K562 (cell line): ENCODE results near the gene NEURL1. TPM values are rescaled to one million over a fixed set of nuclear protein-coding genes. Genes with fewer than 3 reads are reported as not detected.
A peak's percentile ranks its signal among the peaks of the same experiment; 100 is the strongest.

Source experiments
- ATAC-seq: fragments of 200-7000 bp; cut with Tn5 transposase; 3 replicates; pipeline ENCODE4 v1.9.1; 2020; ENCODE audit warnings: moderate library complexity
- BruUV-seq: library from RNA; stranded (reverse); fragments of 400-500 nt; replicated peaks from 2 replicates; lab custom pipeline; 2021; lab: Mats Ljungman, UMichigan
- CTCF ChIA-PET: fragments of 300-600 bp; formaldehyde crosslinking; extraction: SDS; loops from one replicate; lab custom pipeline; 2021; ENCODE audit warnings: low intra/inter-chr PET ratio; lab: Yijun Ruan, JAX
- POLR2A ChIA-PET: fragments of 300-600, 350-650 bp; sonication (Branson Sonifier 250); formaldehyde crosslinking; extraction: SDS; loops from one replicate; lab custom pipeline; 2021; ENCODE audit warnings: antibody characterized with exemption, inconsistent platforms; lab: Yijun Ruan, JAX
- DNase-seq, 4 experiments: peaks; one replicate each; pipeline versions ENCODE4 v3.0.0 to v3.0.0-alpha.2; 2011 to 2018; ENCODE audit warnings: low spot score in 3 of 4, mixed read lengths in 3 of 4; ENCODE audit errors: extremely low read depth in 1 of 4
- FAIRE-seq: peaks from 2 replicates; lab custom pipeline; 2011; peaks lifted over from hg19 to GRCh38; lab: Jason Lieb, UNC
- H2AFZ ChIP-seq: 2 replicates; pipeline ENCODE4 v1.6.0; 2011; ENCODE audit warnings: low read depth, low read length, control low read depth, inconsistent platforms
- H3K27ac ChIP-seq: fragments of 200-600 bp; 3 replicates; pipeline ENCODE4 v1.8.0; 2011; ENCODE audit warnings: low read depth, mild to moderate bottlenecking, control low read depth, inconsistent platforms, low read length, moderate library complexity, mixed read lengths; ENCODE audit errors: extremely low read depth
- H3K27me3 ChIP-seq, 2 experiments: fragments of 300-600 bp in 1 of 2; 2 replicates in 1 of 2; 3 replicates in 1 of 2; pipeline versions ENCODE4 v1.6.0 to v1.8.0; 2011; ENCODE audit warnings: inconsistent platforms in 2 of 2, low read length in 2 of 2, mild to moderate bottlenecking in 1 of 2, mixed read lengths in 1 of 2, moderate library complexity in 1 of 2; ENCODE audit not compliant: control insufficient read depth in 2 of 2, insufficient read depth in 2 of 2
- H3K36me3 ChIP-seq: fragments of 300-600 bp; 3 replicates; pipeline ENCODE4 v1.8.0; 2011; ENCODE audit warnings: mild to moderate bottlenecking, low read length, inconsistent platforms; ENCODE audit not compliant: control insufficient read depth, insufficient read depth
- H3K4me1 ChIP-seq, 2 experiments: fragments of 200-600 bp in 1 of 2; replicated peaks in 1 of 2; 2 replicates in 1 of 2; 3 replicates in 1 of 2; pipeline versions ENCODE4 v1.5.1 to v1.8.0; 2011; ENCODE audit warnings: inconsistent platforms in 2 of 2, low read length in 2 of 2, mild to moderate bottlenecking in 1 of 2, mixed read lengths in 1 of 2, moderate library complexity in 1 of 2; ENCODE audit not compliant: control insufficient read depth in 2 of 2, insufficient read depth in 2 of 2
- H3K4me2 ChIP-seq: 2 replicates; pipeline ENCODE4 v1.6.1; 2011; ENCODE audit warnings: low read length, control low read depth, inconsistent platforms, mixed read lengths; ENCODE audit not compliant: insufficient read depth
- H3K4me3 ChIP-seq: fragments of 200-600 bp; sonication (generic), shearing (Covaris generic); 2 replicates; pipeline ENCODE4 v1.5.1; 2016; ENCODE audit warnings: control low read depth, inconsistent platforms
- H3K79me2 ChIP-seq: fragments of 200-600 bp; 3 replicates; pipeline ENCODE4 v1.8.0; 2011; ENCODE audit warnings: low read length, inconsistent platforms; ENCODE audit not compliant: control insufficient read depth, insufficient read depth
- H3K9ac ChIP-seq, 2 experiments: 2 replicates each; pipeline versions ENCODE4 v1.6.0 to v1.6.1; 2011; ENCODE audit warnings: low read depth in 2 of 2, low read length in 2 of 2, control low read depth in 1 of 2, inconsistent platforms in 1 of 2, mild to moderate bottlenecking in 1 of 2, mixed read lengths in 1 of 2; ENCODE audit not compliant: insufficient read depth in 1 of 2
- H3K9me1 ChIP-seq: one replicate; pipeline ENCODE4 v1.6.0; 2011; ENCODE audit warnings: inconsistent platforms, mild to moderate bottlenecking, low read length, moderate library complexity; ENCODE audit not compliant: control insufficient read depth, insufficient read depth
- H3K9me3 ChIP-seq: replicated peaks from 2 replicates; pipeline ENCODE4 v1.5.1; 2011; ENCODE audit warnings: low read depth, low read length, inconsistent platforms; ENCODE audit not compliant: control insufficient read depth, insufficient read depth
- H4K20me1 ChIP-seq: replicated peaks from 2 replicates; pipeline ENCODE4 v1.6.1; 2011; ENCODE audit warnings: low read length, inconsistent platforms, mixed read lengths; ENCODE audit not compliant: control insufficient read depth, insufficient read depth
- WGBS: fragments of 100-300 bp; shearing (Covaris generic); methylation state at CpG from one replicate; pipeline ENCODE4 v1.1.6; 2016; ENCODE audit warnings: low coverage, mixed read lengths; ENCODE audit not compliant: insufficient coverage; ENCODE audit errors: missing lambda C conversion rate; 5-methylcytosine and 5-hydroxymethylcytosine counted together
- in situ Hi-C: fragments of 300-500 bp; cut with MboI; formaldehyde crosslinking; loops from 4 replicates; pipeline ENCODE4 v1.15.0; 2018; ENCODE audit warnings: inconsistent platforms, mixed read lengths
- intact Hi-C: fragments of 100-400 bp; cut with micrococcal nuclease; formaldehyde crosslinking; loops from 2 replicates; pipeline ENCODE4 v1.14.2; 2022
- polyA plus RNA-seq, 8 experiments: library from polyadenylated mRNA; depleted of rRNA in 4 of 8; stranded (reverse) in 5 of 8; unstranded in 3 of 8; fragments of >200 nt; fragmentation: Nextera tagmentation in 2 of 8; fragmentation: Illumina TruSeq in 1 of 8; extraction: Ambion mirVana in 2 of 8; extraction: Trizol in 1 of 8; gene quantifications; 2 replicates each; pipeline versions ENCODE4 v1.2.1 to v1.2.3, GENCODE V29; 2011 to 2014; ENCODE audit warnings: inconsistent platforms in 1 of 8, missing spikeins in 1 of 8
- total RNA-seq, 7 experiments: library from RNA; depleted of rRNA in 6 of 7; stranded (reverse); fragments of >200 nt in 6 of 7; fragmentation: Illumina TruSeq in 2 of 7; extraction: Trizol in 2 of 7; gene quantifications; 2 replicates each; pipeline versions ENCODE4 v1.2.1 to v1.2.3, GENCODE V29; 2011 to 2021; ENCODE audit warnings: low replicate concordance in 1 of 7
- TF ChIP-seq, protein P1 (sequence below): fragments of 250-450 bp; sonication (Bioruptor Pico); IDR thresholded peaks from 2 replicates; pipeline ENCODE4 v1.4.0; 2020; ENCODE audit warnings: mild to moderate bottlenecking, moderate library complexity

NEURL1 gene
- total and polyA plus RNA-seq, 9 of the 15 experiments (the other 6 are each of a cell fraction or from before 2014, with no cell fraction given), result 0.01 to 0.45 (median 0.16) TPM; not detected in 5

GRCh38 chr10:103472005-103472404 lies 21.5 kb upstream of the NEURL1 start:
- no peaks in the 10 kb centered on the region for H3K9me1 ChIP-seq
- no peak overlapping the region for H2AFZ ChIP-seq
- POLR2A ChIA-PET, result no interaction called here
- TF ChIP-seq, protein P1, sequence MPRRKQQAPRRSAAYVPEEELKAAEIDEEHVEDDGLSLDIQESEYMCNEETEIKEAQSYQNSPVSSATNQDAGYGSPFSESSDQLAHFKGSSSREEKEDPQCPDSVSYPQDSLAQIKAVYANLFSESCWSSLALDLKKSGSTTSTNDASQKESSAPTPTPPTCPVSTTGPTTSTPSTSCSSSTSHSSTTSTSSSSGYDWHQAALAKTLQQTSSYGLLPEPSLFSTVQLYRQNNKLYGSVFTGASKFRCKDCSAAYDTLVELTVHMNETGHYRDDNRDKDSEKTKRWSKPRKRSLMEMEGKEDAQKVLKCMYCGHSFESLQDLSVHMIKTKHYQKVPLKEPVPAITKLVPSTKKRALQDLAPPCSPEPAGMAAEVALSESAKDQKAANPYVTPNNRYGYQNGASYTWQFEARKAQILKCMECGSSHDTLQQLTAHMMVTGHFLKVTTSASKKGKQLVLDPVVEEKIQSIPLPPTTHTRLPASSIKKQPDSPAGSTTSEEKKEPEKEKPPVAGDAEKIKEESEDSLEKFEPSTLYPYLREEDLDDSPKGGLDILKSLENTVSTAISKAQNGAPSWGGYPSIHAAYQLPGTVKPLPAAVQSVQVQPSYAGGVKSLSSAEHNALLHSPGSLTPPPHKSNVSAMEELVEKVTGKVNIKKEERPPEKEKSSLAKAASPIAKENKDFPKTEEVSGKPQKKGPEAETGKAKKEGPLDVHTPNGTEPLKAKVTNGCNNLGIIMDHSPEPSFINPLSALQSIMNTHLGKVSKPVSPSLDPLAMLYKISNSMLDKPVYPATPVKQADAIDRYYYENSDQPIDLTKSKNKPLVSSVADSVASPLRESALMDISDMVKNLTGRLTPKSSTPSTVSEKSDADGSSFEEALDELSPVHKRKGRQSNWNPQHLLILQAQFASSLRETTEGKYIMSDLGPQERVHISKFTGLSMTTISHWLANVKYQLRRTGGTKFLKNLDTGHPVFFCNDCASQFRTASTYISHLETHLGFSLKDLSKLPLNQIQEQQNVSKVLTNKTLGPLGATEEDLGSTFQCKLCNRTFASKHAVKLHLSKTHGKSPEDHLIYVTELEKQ, result no peak
- CTCF ChIA-PET, result no interaction called here
- H3K4me1 ChIP-seq, result peaks cover 10 to 12% of the 10 kb centered on the region in 2 experiments; a peak in 3 of 5 replicates
- peak overlapping the region in 1 of 2 experiments; percentile 70; a peak in 2 of 4 replicates for H3K9ac ChIP-seq
- FAIRE-seq, result no peak
- H4K20me1 ChIP-seq, result no peaks in the 10 kb centered on the region; the same call in 1 of the 2 replicates
- in situ Hi-C loops, result no loop called here
- no peaks in the 10 kb centered on the region for H3K36me3 ChIP-seq
- no peak overlapping the region for H3K4me3 ChIP-seq
- intact Hi-C loops, result no loop called here
- peaks cover 0 to 10% of the 10 kb centered on the region in 2 experiments; a peak in 1 of 5 replicates for H3K27me3 ChIP-seq
- H3K79me2 ChIP-seq, result no peaks in the 10 kb centered on the region
- DNase-seq, result no peak
- H3K4me2 ChIP-seq, result no peak overlapping the region
- H3K27ac ChIP-seq, result no peak overlapping the region
- no peak for ATAC-seq
- BruUV-seq, result no TSS peak
- H3K9me3 ChIP-seq, result no peaks in the 10 kb centered on the region
- 73% methylated on average over 2 of the region's 2 CpGs for WGBS
